DND-41 (cell line): Measurements from ENCODE around the gene DPYD.

Source experiments
- ATAC-seq: fragments of 200-7000 bp; cut with Tn5 transposase; 3 replicates; pipeline ENCODE4 v1.9.1; 2021; ENCODE audit warnings: low read depth; ENCODE audit not compliant: insufficient read depth
- DNase-seq: peaks from one replicate; pipeline ENCODE4 v3.0.0-alpha.2; 2020
- H2AFZ ChIP-seq: 2 replicates; pipeline ENCODE4 v1.6.0; 2012; ENCODE audit warnings: low read depth, low read length
- H3K27ac ChIP-seq: 2 replicates; pipeline ENCODE4 v1.5.1; 2012; ENCODE audit warnings: low read length, inconsistent platforms
- H3K27me3 ChIP-seq: fragments of 200-600 bp; sonication (generic); 2 replicates; pipeline ENCODE4 v1.6.0; 2012; ENCODE audit warnings: low read length, mild to moderate bottlenecking, inconsistent platforms; ENCODE audit not compliant: insufficient read depth, poor library complexity
- H3K36me3 ChIP-seq: 2 replicates; pipeline ENCODE4 v1.5.1; 2012; ENCODE audit warnings: low read length, inconsistent platforms; ENCODE audit not compliant: insufficient read depth
- H3K4me1 ChIP-seq: 2 replicates; pipeline ENCODE4 v1.5.1; 2012; ENCODE audit warnings: mild to moderate bottlenecking, low read length; ENCODE audit not compliant: insufficient read depth
- H3K4me2 ChIP-seq: 2 replicates; pipeline ENCODE4 v1.6.0; 2012; ENCODE audit warnings: mild to moderate bottlenecking, moderate library complexity, low read length, inconsistent platforms; ENCODE audit not compliant: insufficient read depth
- H3K4me3 ChIP-seq, 2 experiments: fragments of 200-600 bp in 1 of 2; shearing (Covaris generic) in 1 of 2; 2 replicates each; pipeline ENCODE4 v1.5.1; 2012 to 2016; ENCODE audit warnings: inconsistent platforms in 2 of 2, low read length in 2 of 2, mild to moderate bottlenecking in 2 of 2, low read depth in 1 of 2, moderate library complexity in 1 of 2
- H3K79me2 ChIP-seq: 2 replicates; pipeline ENCODE4 v1.6.0; 2012; ENCODE audit warnings: low read length, inconsistent platforms; ENCODE audit not compliant: insufficient read depth
- H3K9ac ChIP-seq: 2 replicates; pipeline ENCODE4 v1.6.0; 2012; ENCODE audit warnings: low read depth, mild to moderate bottlenecking, inconsistent platforms, low read length, moderate library complexity
- H3K9me3 ChIP-seq: 2 replicates; pipeline ENCODE4 v1.5.1; 2012; ENCODE audit warnings: low read length, moderate library complexity, mild to moderate bottlenecking, inconsistent platforms; ENCODE audit not compliant: insufficient read depth, severe bottlenecking
- H4K20me1 ChIP-seq: 2 replicates; pipeline ENCODE4 v1.6.0; 2012; ENCODE audit warnings: low read length; ENCODE audit not compliant: insufficient read depth
- CTCF ChIP-seq: IDR thresholded peaks from 2 replicates; pipeline ENCODE4 v1.5.1; 2012; ENCODE audit warnings: borderline replicate concordance, low read length, moderate library complexity, mild to moderate bottlenecking; ENCODE audit not compliant: poor library complexity, severe bottlenecking; ENCODE audit errors: extremely low read depth
- EZH2 ChIP-seq: IDR thresholded peaks from 3 replicates; pipeline ENCODE4 v1.6.1; 2012; ENCODE audit warnings: borderline replicate concordance, low read depth, mild to moderate bottlenecking, moderate library complexity, low read length, inconsistent platforms; ENCODE audit not compliant: severe bottlenecking

The DPYD gene

GRCh38 chr1:97047421-97047793, 873.4 kb downstream of the DPYD start:
- H3K79me2 ChIP-seq, result no peaks in the 10 kb centered on the region
- H3K4me3 ChIP-seq, result no peak overlapping the region
- no peak overlapping the region for H3K9ac ChIP-seq
- no peaks in the 10 kb centered on the region for H3K36me3 ChIP-seq
- no peak overlapping the region for H3K27ac ChIP-seq
- DNase-seq (no peak), ATAC-seq (no peak)
- H2AFZ ChIP-seq, result no peak overlapping the region
- H3K4me2 ChIP-seq, result no peak overlapping the region
- H4K20me1 ChIP-seq, result no peaks in the 10 kb centered on the region
- H3K4me1 ChIP-seq, result no peaks in the 10 kb centered on the region
- H3K27me3 ChIP-seq, result no peaks in the 10 kb centered on the region
- no peaks in the 10 kb centered on the region for H3K9me3 ChIP-seq
- TF ChIP-seq EZH2, result no peak
- no peak for TF ChIP-seq CTCF

- Histone ChIP-seq H3K36me3 (no peaks in the 10 kb centered on the region), H4K20me1 (no peaks in the 10 kb centered on the region), H3K4me3 (no peak overlapping the region), H3K27me3 (no peaks in the 10 kb centered on the region), H3K4me2 (no peak overlapping the region), H3K79me2 (no peaks in the 10 kb centered on the region), H2AFZ (no peak overlapping the region), H3K9me3 (no peaks in the 10 kb centered on the region), H3K4me1 (no peaks in the 10 kb centered on the region), H3K27ac (no peak overlapping the region), H3K9ac (no peak overlapping the region)
- DNase-seq (no peak), ATAC-seq (no peak)
- TF ChIP-seq EZH2 (no peak), CTCF (no peak)
Observed at GRCh38 chr1:97046765-97047420, 873.9 kb downstream of the DPYD start.

GRCh38 chr1:97044159-97044760, 876.6 kb downstream of the DPYD start:
- no peak for TF ChIP-seq CTCF
- TF ChIP-seq EZH2, result no peak
- Histone ChIP-seq H3K36me3 (no peaks in the 10 kb centered on the region), H3K79me2 (no peaks in the 10 kb centered on the region), H3K27me3 (no peaks in the 10 kb centered on the region), H3K4me3 (no peak overlapping the region), H3K9me3 (no peaks in the 10 kb centered on the region), H3K4me2 (no peak overlapping the region), H3K27ac (no peak overlapping the region), H2AFZ (no peak overlapping the region), H3K9ac (no peak overlapping the region), H3K4me1 (no peaks in the 10 kb centered on the region), H4K20me1 (no peaks in the 10 kb centered on the region)
- DNase-seq, result no peak
- no peak for ATAC-seq
